A549 (cell line): ENCODE measurements around the gene TSEN34.

Experiments
- BCL3 ChIP-seq: fragments of >200 bp; sonication (Bioruptor Twin); formaldehyde crosslinking; IDR thresholded peaks from 3 replicates; pipeline ENCODE4 v1.6.1; 2016
- ZSCAN20 ChIP-seq: fragments of 250-450 bp; sonication (Bioruptor Pico); IDR thresholded peaks from 2 replicates; pipeline ENCODE4 v1.8.0; 2022; ENCODE audit warnings: mild to moderate bottlenecking, moderate library complexity
- TF ChIP-seq, protein P1 (sequence below): fragments of >200 bp; sonication (Bioruptor Twin); formaldehyde crosslinking; IDR thresholded peaks from 3 replicates; pipeline ENCODE4 v1.5.1; 2016

- no peak for TF ChIP-seq BCL3
- TF ChIP-seq, protein P1, sequence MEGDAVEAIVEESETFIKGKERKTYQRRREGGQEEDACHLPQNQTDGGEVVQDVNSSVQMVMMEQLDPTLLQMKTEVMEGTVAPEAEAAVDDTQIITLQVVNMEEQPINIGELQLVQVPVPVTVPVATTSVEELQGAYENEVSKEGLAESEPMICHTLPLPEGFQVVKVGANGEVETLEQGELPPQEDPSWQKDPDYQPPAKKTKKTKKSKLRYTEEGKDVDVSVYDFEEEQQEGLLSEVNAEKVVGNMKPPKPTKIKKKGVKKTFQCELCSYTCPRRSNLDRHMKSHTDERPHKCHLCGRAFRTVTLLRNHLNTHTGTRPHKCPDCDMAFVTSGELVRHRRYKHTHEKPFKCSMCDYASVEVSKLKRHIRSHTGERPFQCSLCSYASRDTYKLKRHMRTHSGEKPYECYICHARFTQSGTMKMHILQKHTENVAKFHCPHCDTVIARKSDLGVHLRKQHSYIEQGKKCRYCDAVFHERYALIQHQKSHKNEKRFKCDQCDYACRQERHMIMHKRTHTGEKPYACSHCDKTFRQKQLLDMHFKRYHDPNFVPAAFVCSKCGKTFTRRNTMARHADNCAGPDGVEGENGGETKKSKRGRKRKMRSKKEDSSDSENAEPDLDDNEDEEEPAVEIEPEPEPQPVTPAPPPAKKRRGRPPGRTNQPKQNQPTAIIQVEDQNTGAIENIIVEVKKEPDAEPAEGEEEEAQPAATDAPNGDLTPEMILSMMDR: no peak
- no peak for TF ChIP-seq ZSCAN20 (CRISPR knock-in tag)
Measured at GRCh38 chr19:54152878-54153524, 38.1 kb upstream of the TSEN34 start.
